ENCODE results near the gene SORL1-AS1.

SORL1-AS1 gene

GRCh38 chr11:121444526-121444925 lies 8.2 kb downstream of the SORL1-AS1 start:
- Histone ChIP-seq H3K27me3 (ENCODE audit: control insufficient read depth, insufficient read depth, low read length) (no peaks in the 10 kb centered on the region), H3K36me3 (ENCODE audit: control insufficient read depth, insufficient read depth, low read length) (no peaks in the 10 kb centered on the region), H3K4me3 (ENCODE audit: low read depth, low read length) (no peak overlapping the region)
- FAIRE-seq = no peak
- no peak for DNase-seq (ENCODE audit: low read depth)
- TF ChIP-seq CTCF (IDR thresholded peaks at IDR 0.05; ENCODE audit: insufficient read depth, low read length, severe bottlenecking) = no peak

DNA sequence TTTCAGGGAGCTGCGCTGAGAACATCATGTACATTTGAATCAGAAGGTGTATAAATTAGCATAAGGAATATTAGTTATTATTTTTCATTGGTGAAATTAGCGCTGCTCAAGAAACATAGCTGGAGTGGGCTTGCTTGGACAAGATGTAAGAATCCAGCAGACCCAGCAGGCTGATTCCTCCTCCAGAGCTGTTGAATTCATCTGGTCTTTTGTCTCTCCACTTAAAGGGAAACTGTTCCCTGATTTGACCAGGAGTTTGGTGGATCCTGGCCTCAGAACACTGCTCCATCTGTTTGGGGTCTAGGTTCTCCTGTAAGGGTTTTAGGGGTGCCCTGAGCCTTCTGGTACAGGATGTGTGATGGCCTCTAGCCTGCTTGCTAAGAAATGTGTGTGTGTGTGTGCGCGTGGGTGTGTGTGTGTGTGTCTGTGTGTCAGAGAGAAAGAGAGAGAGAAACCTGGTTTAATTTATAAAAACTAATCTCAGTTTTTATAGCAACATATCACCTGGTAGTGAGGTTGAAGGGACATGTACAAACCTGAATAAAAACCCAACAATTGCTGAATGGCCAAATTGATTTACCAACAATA lies 9.0 kb downstream of the SORL1-AS1 start:
- no peak for DNase-seq (ENCODE audit: low read depth)
- no peaks in the 10 kb centered on the region for H3K27me3 ChIP-seq (ENCODE audit: control insufficient read depth, insufficient read depth, low read length)
- FAIRE-seq = no peak
- no peak overlapping the region for H3K4me3 ChIP-seq (ENCODE audit: low read depth, low read length)
- TF ChIP-seq CTCF (IDR thresholded peaks at IDR 0.05; ENCODE audit: insufficient read depth, low read length, severe bottlenecking) = no peak
- no peaks in the 10 kb centered on the region for H3K36me3 ChIP-seq (ENCODE audit: control insufficient read depth, insufficient read depth, low read length)

DNA sequence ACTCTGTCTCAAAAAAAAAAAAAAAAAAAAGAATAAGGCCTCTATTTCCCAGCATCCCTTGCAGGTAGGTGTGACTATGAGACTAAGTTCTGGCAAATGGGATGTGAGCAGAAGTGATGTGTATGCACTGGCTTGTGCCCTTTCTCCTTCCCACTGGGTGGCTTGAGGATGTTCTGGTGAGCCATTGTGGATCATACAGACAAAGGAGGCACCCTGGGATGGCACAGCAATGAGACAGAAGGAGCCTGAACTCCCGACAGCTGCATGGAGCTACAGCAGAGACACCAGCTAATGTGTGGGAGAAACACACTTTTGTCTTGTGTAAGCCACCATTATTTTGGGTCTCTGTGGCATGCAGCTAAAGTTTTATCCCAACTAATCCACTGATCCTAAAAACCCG lies 11.2 kb downstream of the SORL1-AS1 start:
- H3K4me3 ChIP-seq (ENCODE audit: low read depth, low read length) = no peak overlapping the region
- DNase-seq (ENCODE audit: low read depth) (no peak), FAIRE-seq (no peak)
- no peak for TF ChIP-seq CTCF (IDR thresholded peaks at IDR 0.05; ENCODE audit: insufficient read depth, low read length, severe bottlenecking)
- H3K36me3 ChIP-seq (ENCODE audit: control insufficient read depth, insufficient read depth, low read length) = no peaks in the 10 kb centered on the region
- peaks cover under 1% of the 10 kb centered on the region for H3K27me3 ChIP-seq (ENCODE audit: control insufficient read depth, insufficient read depth, low read length)

GRCh38 chr11:121439759-121440158 lies 13.0 kb downstream of the SORL1-AS1 start:
- DNase-seq (ENCODE audit: low read depth) (no peak), FAIRE-seq (no peak)
- no peak for TF ChIP-seq CTCF (IDR thresholded peaks at IDR 0.05; ENCODE audit: insufficient read depth, low read length, severe bottlenecking)

DNA sequence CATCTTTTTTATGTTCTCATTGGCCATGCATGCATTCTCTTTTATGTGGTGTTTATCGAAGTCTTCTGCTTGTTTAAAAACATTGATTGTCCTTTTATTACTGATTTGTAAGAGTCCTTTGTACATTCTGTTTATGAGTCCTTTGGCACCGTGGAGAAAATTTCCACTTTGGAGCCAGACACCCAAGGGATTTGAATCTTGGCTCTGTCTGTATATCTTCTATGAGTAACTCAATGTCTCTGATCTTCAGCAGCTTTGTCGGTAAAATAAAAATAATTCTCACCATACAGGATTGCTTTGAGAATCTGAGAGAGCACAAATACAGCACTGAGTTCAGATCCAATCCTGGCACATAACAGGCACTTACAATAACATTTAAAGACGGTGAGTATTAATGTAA lies 13.4 kb downstream of the SORL1-AS1 start:
- Histone ChIP-seq H3K4me3 (ENCODE audit: low read depth, low read length) (no peak overlapping the region), H3K27me3 (ENCODE audit: control insufficient read depth, insufficient read depth, low read length) (peaks cover 8% of the 10 kb centered on the region), H3K36me3 (ENCODE audit: control insufficient read depth, insufficient read depth, low read length) (no peaks in the 10 kb centered on the region)
- FAIRE-seq (no peak), DNase-seq (ENCODE audit: low read depth) (no peak)
- no peak for TF ChIP-seq CTCF (IDR thresholded peaks at IDR 0.05; ENCODE audit: insufficient read depth, low read length, severe bottlenecking)

More at GRCh38 chr11:121439759-121440158, 13.0 kb downstream of the SORL1-AS1 start:
- Histone ChIP-seq H3K27me3 (ENCODE audit: control insufficient read depth, insufficient read depth, low read length) (peaks cover 8% of the 10 kb centered on the region), H3K36me3 (ENCODE audit: control insufficient read depth, insufficient read depth, low read length) (no peaks in the 10 kb centered on the region), H3K4me3 (ENCODE audit: low read depth, low read length) (no peak overlapping the region)

DNA sequence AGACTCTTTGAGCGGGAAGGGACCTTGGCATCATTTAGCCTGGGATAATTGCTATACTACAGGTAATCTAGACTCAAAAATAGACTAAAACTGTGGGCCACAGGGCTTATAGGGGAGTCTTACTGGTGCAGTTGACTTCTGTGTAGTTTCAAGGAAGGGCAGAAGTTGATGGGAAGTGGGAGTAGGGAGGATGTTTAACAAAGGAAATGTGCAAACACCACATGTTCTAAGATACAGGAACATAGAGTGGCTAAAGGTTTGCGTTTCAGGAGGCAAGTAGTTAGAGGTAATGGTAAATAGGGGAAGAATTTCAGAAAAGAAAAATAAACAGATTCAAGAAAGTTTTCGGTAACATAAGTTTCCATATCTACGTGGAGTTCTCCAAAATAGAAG lies 15.1 kb downstream of the SORL1-AS1 start:
- H3K36me3 ChIP-seq (ENCODE audit: control insufficient read depth, insufficient read depth, low read length) = no peaks in the 10 kb centered on the region
- H3K4me3 ChIP-seq (ENCODE audit: low read depth, low read length) = no peak overlapping the region
- TF ChIP-seq CTCF (IDR thresholded peaks at IDR 0.05; ENCODE audit: insufficient read depth, low read length, severe bottlenecking) = no peak
- H3K27me3 ChIP-seq (ENCODE audit: control insufficient read depth, insufficient read depth, low read length) = peaks cover 8% of the 10 kb centered on the region
- FAIRE-seq = no peak
- DNase-seq (ENCODE audit: low read depth) = no peak
